ENCODE measurements around the gene IFNGR2. TPM values are rescaled to one million over a fixed set of nuclear protein-coding genes. Genes with fewer than 3 reads are reported as not detected.
A peak's percentile ranks its signal among the peaks of the same experiment; 100 is the strongest.

Gene IFNGR2
- total and polyA plus RNA-seq, 2 of the 13 experiments (the other 11 are each of a cell fraction or from before 2014, with no cell fraction given) = 61.3 to 117 TPM

DNA sequence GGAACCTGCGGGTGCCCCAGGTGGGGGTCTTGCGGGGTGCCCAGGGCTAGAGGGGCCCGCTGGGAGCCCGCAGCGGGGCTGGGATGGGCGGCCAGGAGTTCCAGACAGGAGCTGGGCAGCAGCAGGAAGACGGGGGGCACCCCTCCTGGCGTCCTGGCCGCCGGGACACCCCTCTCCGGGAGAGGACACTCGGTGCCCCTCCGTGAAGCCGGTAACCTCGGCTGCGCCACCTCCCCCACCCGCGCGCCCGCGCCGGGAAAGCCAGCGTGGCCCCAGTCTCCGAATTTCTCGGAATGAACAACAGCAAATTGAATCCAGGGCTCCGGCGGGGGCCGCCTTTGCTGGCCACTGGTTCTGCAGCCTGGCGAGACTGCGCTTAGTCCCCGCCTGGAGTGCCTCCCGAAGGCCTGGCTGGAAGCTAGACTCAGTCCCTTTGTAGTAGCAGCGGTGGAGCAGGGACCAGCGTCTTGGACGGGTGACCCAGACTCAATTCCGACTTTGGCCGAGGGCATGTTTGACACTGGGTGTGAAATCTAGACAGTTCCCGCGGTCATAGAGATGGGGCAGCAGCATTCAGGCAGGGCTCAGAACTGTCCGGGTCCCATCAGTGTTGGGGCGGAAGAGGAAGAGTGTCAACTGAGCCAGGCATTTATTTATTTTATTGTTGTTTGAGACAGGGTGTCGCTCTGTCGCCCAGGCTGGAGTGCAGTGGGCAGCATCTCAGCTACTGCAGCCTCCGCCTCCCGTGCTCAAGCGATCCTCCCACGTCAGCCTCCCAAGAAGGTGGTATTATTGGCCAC is 773 bp downstream of the IFNGR2 start:
- POLR2A ChIA-PET = interaction anchor here (0.9 to 3.2 kb wide), 8 partner anchors 9 to 87 kb away, joined by 3 to 29 read pairs (median 5); partner anchors contain the start of genes DNAJC28 and IFNAR1
- Histone ChIP-seq H4K20me1 (ENCODE audit: insufficient read depth, low read length) (no peaks in the 10 kb centered on the region), H3K36me3 (replicated peaks in 1 of 2; ENCODE audit: control insufficient read depth in 1 of 2, insufficient read depth in 2 of 2, low read length in 2 of 2) (peaks cover 0 to 11% of the 10 kb centered on the region in 2 experiments; a peak in 1 of 5 replicates), H3K9ac (ENCODE audit: insufficient read depth, low read depth, low read length) (peak overlapping the region; percentile 96), H3K27ac (ENCODE audit: extremely low read length, insufficient read depth, low read length) (peak overlapping the region; percentile 79), H3K9me3 (ENCODE audit: low read length) (no peaks in the 10 kb centered on the region), H3K27me3 (ENCODE audit: control insufficient read depth in 1 of 2, insufficient read depth in 2 of 2, low read length in 2 of 2) (no peaks in the 10 kb centered on the region; a peak in 1 of 5 replicates), H2AFZ (ENCODE audit: low read length) (no peak overlapping the region), H3K79me2 (ENCODE audit: insufficient read depth, low read length) (peaks cover 48% of the 10 kb centered on the region), H3K4me2 (ENCODE audit: low read depth, low read length) (peak overlapping the region; percentile 87), H3K4me1 (ENCODE audit: insufficient read depth, low read length) (peaks cover 53% of the 10 kb centered on the region), H3K4me3 (replicated peaks in 1 of 3; ENCODE audit: insufficient read depth in 1 of 3, low read depth in 2 of 3, low read length in 3 of 3) (peak overlapping the region; percentile 85 to 97 (median 95))
- peak; percentile 76 for ATAC-seq
- BruUV-seq (replicated peaks) = TSS peak; percentile 60
- WGBS (ENCODE audit: low lambda C conversion rate) = 3% methylated on average over 24 of the region's 47 CpGs
- intact Hi-C loops (cut with micrococcal nuclease; ENCODE audit: unreplicated experiment) (loop anchor here (5.0 kb wide), 1 partner anchor 42 kb away; no protein-coding TSS in a partner anchor), in situ Hi-C loops (cut with HindIII; ENCODE audit: extremely low pct_ligation_motif_present, low pct_unique_long_range_greater_than_20kb) (no loop called here)
- CTCF ChIA-PET (ENCODE audit: low intra/inter-chr PET ratio, low total read pairs) = no interaction called here
- no peak for FAIRE-seq
- DNase-seq (ENCODE audit: low spot score) = peak; percentile 26
- TF ChIP-seq, protein P1, sequence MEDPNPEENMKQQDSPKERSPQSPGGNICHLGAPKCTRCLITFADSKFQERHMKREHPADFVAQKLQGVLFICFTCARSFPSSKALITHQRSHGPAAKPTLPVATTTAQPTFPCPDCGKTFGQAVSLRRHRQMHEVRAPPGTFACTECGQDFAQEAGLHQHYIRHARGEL (CRISPR knock-in tag; IDR thresholded peaks at IDR 0.05) = no peak
- TF ChIP-seq RORA (CRISPR knock-in tag; IDR thresholded peaks at IDR 0.05) (no peak), ZNF160 (CRISPR knock-in tag; IDR thresholded peaks at IDR 0.05) (no peak; the same call in 1 of the 2 replicates), MIER2 (CRISPR knock-in tag; IDR thresholded peaks at IDR 0.05) (no peak), PTBP1 (IDR thresholded peaks at IDR 0.05; ENCODE audit: low read depth, low read length, poor library complexity, severe bottlenecking) (no peak), ZC3H4 (CRISPR knock-in tag; IDR thresholded peaks at IDR 0.05; ENCODE audit: borderline replicate concordance) (peak; percentile 76; the same call in 1 of the 2 replicates), UBTF (CRISPR knock-in tag; IDR thresholded peaks at IDR 0.05) (peak; percentile 90), ZNF331 (CRISPR knock-in tag; IDR thresholded peaks at IDR 0.05) (no peak), MIER3 (CRISPR knock-in tag; IDR thresholded peaks at IDR 0.05; ENCODE audit: borderline replicate concordance) (no peak), RBFOX2 (IDR thresholded peaks at IDR 0.05; ENCODE audit: low read depth, low read length) (peak; percentile 86), ZNF567 (CRISPR knock-in tag; IDR thresholded peaks at IDR 0.05; ENCODE audit: borderline replicate concordance) (no peak), ATF7 (IDR thresholded peaks at IDR 0.05) (no peak), ATF7 (CRISPR knock-in tag; IDR thresholded peaks at IDR 0.05) (no peak), HBP1 (CRISPR knock-in tag; IDR thresholded peaks at IDR 0.05; ENCODE audit: low read depth) (no peak)
- TF ChIP-seq, protein P2, sequence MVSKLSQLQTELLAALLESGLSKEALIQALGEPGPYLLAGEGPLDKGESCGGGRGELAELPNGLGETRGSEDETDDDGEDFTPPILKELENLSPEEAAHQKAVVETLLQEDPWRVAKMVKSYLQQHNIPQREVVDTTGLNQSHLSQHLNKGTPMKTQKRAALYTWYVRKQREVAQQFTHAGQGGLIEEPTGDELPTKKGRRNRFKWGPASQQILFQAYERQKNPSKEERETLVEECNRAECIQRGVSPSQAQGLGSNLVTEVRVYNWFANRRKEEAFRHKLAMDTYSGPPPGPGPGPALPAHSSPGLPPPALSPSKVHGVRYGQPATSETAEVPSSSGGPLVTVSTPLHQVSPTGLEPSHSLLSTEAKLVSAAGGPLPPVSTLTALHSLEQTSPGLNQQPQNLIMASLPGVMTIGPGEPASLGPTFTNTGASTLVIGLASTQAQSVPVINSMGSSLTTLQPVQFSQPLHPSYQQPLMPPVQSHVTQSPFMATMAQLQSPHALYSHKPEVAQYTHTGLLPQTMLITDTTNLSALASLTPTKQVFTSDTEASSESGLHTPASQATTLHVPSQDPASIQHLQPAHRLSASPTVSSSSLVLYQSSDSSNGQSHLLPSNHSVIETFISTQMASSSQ (IDR thresholded peaks at IDR 0.05; ENCODE audit: low read depth) = no peak
- TF ChIP-seq, protein P2 (CRISPR knock-in tag; IDR thresholded peaks at IDR 0.05; ENCODE audit: borderline replicate concordance) = no peak

All from HepG2 (cell line).